HEK293 (cell line): ENCODE measurements around the gene SYNDIG1.

Experiments used
- CTCF ChIA-PET: fragments of 350-600 bp; formaldehyde crosslinking; extraction: SDS; loops from one replicate; lab custom pipeline; 2021; ENCODE audit warnings: antibody characterized with exemption; lab: Yijun Ruan, JAX
- POLR2A ChIA-PET: fragments of 300-600 bp; formaldehyde crosslinking; extraction: SDS; loops from one replicate; lab custom pipeline; 2020; ENCODE audit warnings: antibody characterized with exemption, inconsistent platforms; lab: Yijun Ruan, JAX
- H3K27ac ChIP-seq: fragments of 200-500 bp; sonication (Bioruptor generic); 2 replicates; pipeline ENCODE4 v1.5.1; 2014; ENCODE audit warnings: low read depth, low read length, control low read depth, inconsistent platforms; ENCODE audit errors: extremely low read depth
- H3K36me3 ChIP-seq, 2 experiments: fragments of 200-500 bp in 1 of 2; sonication (Bioruptor generic) in 1 of 2; 1 replicate in 1 of 2; 2 replicates in 1 of 2; pipeline ENCODE4 v1.5.1; 2014 to 2017; ENCODE audit warnings: inconsistent platforms in 2 of 2, low read length in 2 of 2; ENCODE audit not compliant: control insufficient read depth in 2 of 2, insufficient read depth in 1 of 2
- H3K4me1 ChIP-seq: fragments of 200-500 bp; sonication (Bioruptor generic); 2 replicates; pipeline ENCODE4 v1.5.1; 2014; ENCODE audit warnings: mild to moderate bottlenecking, low read length, inconsistent platforms; ENCODE audit not compliant: control insufficient read depth, insufficient read depth
- H3K4me3 ChIP-seq: 2 replicates; pipeline ENCODE4 v1.5.1; 2011; ENCODE audit warnings: low read depth, mild to moderate bottlenecking, control low read depth, low read length, moderate library complexity
- H3K9me3 ChIP-seq: fragments of 200-500 bp; sonication (Bioruptor generic); 2 replicates; pipeline ENCODE4 v1.5.1; 2014; ENCODE audit warnings: low read depth, low read length, inconsistent platforms; ENCODE audit not compliant: control insufficient read depth, insufficient read depth
- HOXA7 ChIP-seq: sonication (generic); formaldehyde crosslinking; IDR thresholded peaks from 2 replicates; pipeline ENCODE4 v1.8.1; 2022; ENCODE audit warnings: missing genetic modification reagents, borderline replicate concordance
- KLF16 ChIP-seq: fragments of 450-650 bp; formaldehyde crosslinking; IDR thresholded peaks from 2 replicates; pipeline ENCODE4 v1.5.1; 2017; ENCODE audit warnings: missing biosample characterization, missing genetic modification characterization
- PRDM1 ChIP-seq: fragments of 450-650 bp; formaldehyde crosslinking; IDR thresholded peaks from 2 replicates; pipeline ENCODE4; 2016; ENCODE audit warnings: missing biosample characterization, missing genetic modification characterization
- SETDB1 ChIP-seq: IDR thresholded peaks from one replicate; pipeline ENCODE4 v1.6.1; 2017; ENCODE audit warnings: mild to moderate bottlenecking, low read length, moderate library complexity, mixed read lengths; ENCODE audit not compliant: insufficient read length
- SP2 ChIP-seq: fragments of 450-650 bp; formaldehyde crosslinking; IDR thresholded peaks from 2 replicates; pipeline ENCODE4 v1.5.1; 2016; ENCODE audit warnings: missing biosample characterization, missing genetic modification characterization
- YY1 ChIP-seq: fragments of 450-650 bp; formaldehyde crosslinking; IDR thresholded peaks from 2 replicates; pipeline ENCODE4 v1.5.1; 2018; ENCODE audit warnings: missing biosample characterization, missing genetic modification characterization
- ZBTB11 ChIP-seq: fragments of 450-650 bp; formaldehyde crosslinking; conservative IDR thresholded peaks from 2 replicates; pipeline ENCODE4 v1.5.1; 2016; ENCODE audit warnings: low read depth, missing biosample characterization, missing genetic modification characterization
- ZBTB26 ChIP-seq: fragments of 450-650 bp; formaldehyde crosslinking; optimal IDR thresholded peaks from 2 replicates; pipeline ENCODE3; 2016; ENCODE audit warnings: missing biosample characterization, mild to moderate bottlenecking, missing genetic modification characterization
- ZBTB48 ChIP-seq: fragments of 450-650 bp; formaldehyde crosslinking; IDR thresholded peaks from 2 replicates; pipeline ENCODE4 v1.5.1; 2016; ENCODE audit warnings: missing biosample characterization, missing genetic modification characterization
- ZFP41 ChIP-seq: fragments of 450-650 bp; formaldehyde crosslinking; IDR thresholded peaks from 2 replicates; pipeline ENCODE4 v1.5.1; 2016; ENCODE audit warnings: missing biosample characterization, missing genetic modification characterization, borderline replicate concordance
- ZFP69B ChIP-seq: fragments of 450-650 bp; formaldehyde crosslinking; IDR thresholded peaks from 2 replicates; pipeline ENCODE4 v1.5.1; 2016; ENCODE audit warnings: missing biosample characterization, missing genetic modification characterization
- ZNF121 ChIP-seq: fragments of 450-650 bp; formaldehyde crosslinking; IDR thresholded peaks from 2 replicates; pipeline ENCODE4 v1.5.1; 2016; ENCODE audit warnings: missing biosample characterization, missing genetic modification characterization
- ZNF202 ChIP-seq: fragments of 450-650 bp; formaldehyde crosslinking; IDR thresholded peaks from 2 replicates; pipeline ENCODE4 v1.5.1; 2016; ENCODE audit warnings: missing biosample characterization, missing genetic modification characterization, borderline replicate concordance
- ZNF24 ChIP-seq: fragments of 450-650 bp; formaldehyde crosslinking; IDR thresholded peaks from 2 replicates; pipeline ENCODE4 v1.5.1; 2016; ENCODE audit warnings: missing biosample characterization, missing genetic modification characterization
- ZNF274 ChIP-seq, 2 experiments: fragments of 200-500 bp in 1 of 2; fragments of 450-650 bp in 1 of 2; sonication (Bioruptor generic) in 1 of 2; formaldehyde crosslinking in 1 of 2; IDR thresholded peaks; 2 replicates each; pipeline versions ENCODE4 v1.5.1 to v1.6.1; 2014 to 2016; ENCODE audit warnings: borderline replicate concordance in 1 of 2, inconsistent platforms in 1 of 2, low read length in 1 of 2, missing biosample characterization in 1 of 2, missing genetic modification characterization in 1 of 2
- ZNF416 ChIP-seq: fragments of 450-650 bp; formaldehyde crosslinking; IDR thresholded peaks from 2 replicates; pipeline ENCODE4 v1.5.1; 2016; ENCODE audit warnings: missing biosample characterization, missing genetic modification characterization
- ZNF423 ChIP-seq: fragments of 450-650 bp; formaldehyde crosslinking; IDR thresholded peaks from 2 replicates; pipeline ENCODE4 v1.5.1; 2016; ENCODE audit warnings: missing biosample characterization, missing genetic modification characterization
- ZNF426 ChIP-seq: fragments of 450-650 bp; formaldehyde crosslinking; IDR thresholded peaks from 2 replicates; pipeline ENCODE4 v1.5.1; 2017; ENCODE audit warnings: missing biosample characterization, missing genetic modification characterization, mild to moderate bottlenecking, inconsistent platforms, moderate library complexity
- ZNF473 ChIP-seq: fragments of 450-650 bp; formaldehyde crosslinking; IDR thresholded peaks from 2 replicates; pipeline ENCODE4 v1.5.1; 2017; ENCODE audit warnings: missing biosample characterization, missing genetic modification characterization
- ZNF514 ChIP-seq: fragments of 450-650 bp; formaldehyde crosslinking; IDR thresholded peaks from 2 replicates; pipeline ENCODE4 v1.5.1; 2016; ENCODE audit warnings: missing biosample characterization, missing genetic modification characterization
- ZNF518A ChIP-seq: fragments of 450-650 bp; formaldehyde crosslinking; conservative IDR thresholded peaks from 2 replicates; pipeline ENCODE4 v1.5.1; 2016; ENCODE audit warnings: low read depth, missing biosample characterization, missing genetic modification characterization
- ZNF585B ChIP-seq: fragments of 450-650 bp; formaldehyde crosslinking; IDR thresholded peaks from 2 replicates; pipeline ENCODE4 v1.5.1; 2016; ENCODE audit warnings: missing biosample characterization, missing genetic modification characterization
- ZNF645 ChIP-seq: fragments of 450-650 bp; formaldehyde crosslinking; IDR thresholded peaks from 2 replicates; pipeline ENCODE4; 2016; ENCODE audit warnings: missing biosample characterization, missing genetic modification characterization
- ZSCAN30 ChIP-seq: fragments of 450-650 bp; IDR thresholded peaks from 2 replicates; pipeline ENCODE4 v1.5.1; 2018; ENCODE audit warnings: missing biosample characterization, mild to moderate bottlenecking, missing genetic modification characterization, moderate library complexity

SYNDIG1 gene

GRCh38 chr20:24567508-24567907, 98.1 kb downstream of the SYNDIG1 start:
- no peaks in the 10 kb centered on the region for H3K9me3 ChIP-seq
- ChIA-PET CTCF (no interaction called here), POLR2A (no interaction called here)
- H3K27ac ChIP-seq, result no peak overlapping the region
- no peaks in the 10 kb centered on the region for H3K36me3 ChIP-seq
- H3K4me1 ChIP-seq, result no peaks in the 10 kb centered on the region
- H3K4me3 ChIP-seq, result no peak overlapping the region
- TF ChIP-seq SETDB1, result no peak
- TF ChIP-seq PRDM1 (tag by site-specific recombination), result no peak
- no peak for TF ChIP-seq ZNF518A
- TF ChIP-seq ZNF416 (tag by site-specific recombination), result no peak
- no peak for TF ChIP-seq ZNF514 (tag by site-specific recombination)
- TF ChIP-seq ZNF585B, result no peak
- no peak for TF ChIP-seq ZBTB11 (tag by site-specific recombination)
- no peak for TF ChIP-seq ZFP69B (tag by site-specific recombination)
- no peak for TF ChIP-seq ZNF473 (tag by site-specific recombination)
- no peak for TF ChIP-seq ZNF645
- TF ChIP-seq SP2 (tag by site-specific recombination), result no peak
- TF ChIP-seq ZNF274 (IDR thresholded peaks at IDR 0.05; ENCODE audit: low read length), result no peak
- TF ChIP-seq ZNF274 (tag by site-specific recombination; IDR thresholded peaks at IDR 0.05; ENCODE audit: borderline replicate concordance), result no peak
- no peak for TF ChIP-seq ZNF426 (tag by site-specific recombination)
- no peak for TF ChIP-seq KLF16
- TF ChIP-seq ZBTB48 (tag by site-specific recombination), result no peak
- no peak for TF ChIP-seq ZNF423 (tag by site-specific recombination)
- no peak for TF ChIP-seq ZSCAN30

GRCh38 chr20:24568842-24569241, 99.4 kb downstream of the SYNDIG1 start:
- Histone ChIP-seq H3K4me3 (no peak overlapping the region), H3K4me1 (no peaks in the 10 kb centered on the region), H3K36me3 (no peaks in the 10 kb centered on the region), H3K27ac (no peak overlapping the region), H3K9me3 (no peaks in the 10 kb centered on the region)
- CTCF ChIA-PET, result no interaction called here
- POLR2A ChIA-PET, result no interaction called here
- TF ChIP-seq ZNF202 (tag by site-specific recombination), result no peak
- TF ChIP-seq HOXA7 (CRISPR knock-in tag), result no peak
- TF ChIP-seq ZFP41, result no peak
- no peak for TF ChIP-seq ZNF423 (tag by site-specific recombination)
- no peak for TF ChIP-seq YY1 (tag by site-specific recombination)
- no peak for TF ChIP-seq ZNF121
- TF ChIP-seq ZNF24 (tag by site-specific recombination), result no peak
- no peak for TF ChIP-seq ZBTB26 (tag by site-specific recombination)
